Lower leg skin (tissue), 3 donors: ENCODE measurements around the gene F2RL3.

Experiments used
- POLR2A ChIP-seq, 2 donors: fragments of 450-650 bp; IDR thresholded peaks; one replicate each; pipeline ENCODE4 v1.6.1; 2016 to 2017; ENCODE audit warnings: antibody characterized with exemption in 2 of 2, mild to moderate bottlenecking in 1 of 2, moderate library complexity in 1 of 2
- TF ChIP-seq, protein P1 (sequence below), 3 donors: fragments of 450-650 bp; IDR thresholded peaks; one replicate each; pipeline ENCODE4 v1.5.1; 2016; ENCODE audit warnings: antibody characterized with exemption in 3 of 3, mild to moderate bottlenecking in 3 of 3, moderate library complexity in 2 of 3

DNA sequence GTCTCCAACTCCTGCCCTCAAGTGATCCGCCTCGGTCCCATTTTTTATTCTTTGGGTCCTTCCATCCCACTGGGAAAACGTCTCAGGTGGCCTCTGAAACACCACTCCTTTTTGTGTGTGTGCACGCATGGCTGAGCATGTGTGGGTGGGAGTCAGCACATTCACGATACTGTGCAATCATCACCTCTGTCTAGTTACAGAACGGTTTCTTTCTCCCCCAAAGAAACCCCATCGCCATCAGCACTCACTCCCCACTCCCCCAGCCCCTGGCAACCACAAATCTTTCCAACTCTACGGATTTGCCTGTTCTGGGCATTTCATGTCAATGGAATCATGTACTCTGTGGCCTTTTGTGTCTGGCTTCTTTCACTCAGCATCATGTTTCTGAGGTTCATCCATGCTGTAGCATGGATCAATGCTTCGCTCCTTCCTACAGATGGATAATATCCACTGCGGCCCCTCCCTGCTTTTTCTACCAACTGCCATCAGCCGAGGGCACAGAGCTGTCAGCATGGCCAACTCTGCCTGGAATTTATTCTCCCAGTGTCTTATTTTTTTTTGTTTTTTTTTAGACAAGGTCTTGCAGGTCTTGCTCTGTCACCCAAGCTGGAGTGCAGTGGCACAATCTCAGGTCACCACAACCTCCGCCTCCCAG is 9.7 kb downstream of the F2RL3 start:
- TF ChIP-seq, protein P1, sequence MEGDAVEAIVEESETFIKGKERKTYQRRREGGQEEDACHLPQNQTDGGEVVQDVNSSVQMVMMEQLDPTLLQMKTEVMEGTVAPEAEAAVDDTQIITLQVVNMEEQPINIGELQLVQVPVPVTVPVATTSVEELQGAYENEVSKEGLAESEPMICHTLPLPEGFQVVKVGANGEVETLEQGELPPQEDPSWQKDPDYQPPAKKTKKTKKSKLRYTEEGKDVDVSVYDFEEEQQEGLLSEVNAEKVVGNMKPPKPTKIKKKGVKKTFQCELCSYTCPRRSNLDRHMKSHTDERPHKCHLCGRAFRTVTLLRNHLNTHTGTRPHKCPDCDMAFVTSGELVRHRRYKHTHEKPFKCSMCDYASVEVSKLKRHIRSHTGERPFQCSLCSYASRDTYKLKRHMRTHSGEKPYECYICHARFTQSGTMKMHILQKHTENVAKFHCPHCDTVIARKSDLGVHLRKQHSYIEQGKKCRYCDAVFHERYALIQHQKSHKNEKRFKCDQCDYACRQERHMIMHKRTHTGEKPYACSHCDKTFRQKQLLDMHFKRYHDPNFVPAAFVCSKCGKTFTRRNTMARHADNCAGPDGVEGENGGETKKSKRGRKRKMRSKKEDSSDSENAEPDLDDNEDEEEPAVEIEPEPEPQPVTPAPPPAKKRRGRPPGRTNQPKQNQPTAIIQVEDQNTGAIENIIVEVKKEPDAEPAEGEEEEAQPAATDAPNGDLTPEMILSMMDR (IDR thresholded peaks at IDR 0.05), result no peak
- no peak for TF ChIP-seq POLR2A (IDR thresholded peaks at IDR 0.05)
